MCF 10A (cell line): ENCODE data around the gene LIN37. TPM values are rescaled to one million over a fixed set of nuclear protein-coding genes. Genes with fewer than 3 reads are reported as not detected.

Experiments
- BruUV-seq: library from RNA; stranded (reverse); fragments of 400-500 nt; replicated peaks from 2 replicates; lab custom pipeline; 2021; lab: Mats Ljungman, UMichigan
- CTCF ChIA-PET: fragments of 300-600 bp; sonication (Branson Sonifier 250); formaldehyde crosslinking; extraction: SDS; loops from one replicate; lab custom pipeline; 2021; ENCODE audit warnings: antibody characterized with exemption, inconsistent platforms; lab: Yijun Ruan, JAX
- POLR2A ChIA-PET: fragments of 300-600, 350-650 bp; sonication (Branson Sonifier 250); formaldehyde crosslinking; extraction: SDS; loops from one replicate; lab custom pipeline; 2020; ENCODE audit warnings: antibody characterized with exemption, inconsistent platforms; lab: Yijun Ruan, JAX
- DNase-seq: peaks from one replicate; pipeline ENCODE4 v3.0.0-alpha.2; 2018; ENCODE audit not compliant: unreplicated experiment
- H3K27ac Mint-ChIP-seq: one replicate; pipeline ENCODE4 v1.8.0; 2022; ENCODE audit warnings: mild to moderate bottlenecking, low read depth, mixed read lengths; ENCODE audit not compliant: unreplicated experiment
- H3K27me3 Mint-ChIP-seq: one replicate; pipeline ENCODE4 v1.8.0; 2022; ENCODE audit warnings: mixed read lengths; ENCODE audit not compliant: insufficient read depth, unreplicated experiment
- H3K36me3 Mint-ChIP-seq: one replicate; pipeline ENCODE4 v1.8.0; 2022; ENCODE audit warnings: mild to moderate bottlenecking, moderate library complexity, mixed read lengths; ENCODE audit not compliant: insufficient read depth, unreplicated experiment
- H3K4me1 Mint-ChIP-seq: one replicate; pipeline ENCODE4 v1.8.0; 2022; ENCODE audit warnings: mixed read lengths; ENCODE audit not compliant: insufficient read depth, unreplicated experiment
- H3K4me3 Mint-ChIP-seq: one replicate; pipeline ENCODE4 v1.8.0; 2022; ENCODE audit warnings: mild to moderate bottlenecking, moderate library complexity, mixed read lengths; ENCODE audit not compliant: unreplicated experiment
- H3K9me3 Mint-ChIP-seq: one replicate; pipeline ENCODE4 v1.8.0; 2022; ENCODE audit warnings: mixed read lengths; ENCODE audit not compliant: unreplicated experiment
- CTCF ChIP-seq: fragments of 200-600 bp; IDR thresholded peaks from one replicate; pipeline ENCODE4 v1.8.0; 2022; ENCODE audit warnings: antibody characterized with exemption, mild to moderate bottlenecking; ENCODE audit not compliant: unreplicated experiment
- intact Hi-C: fragments of 100-400 bp; cut with micrococcal nuclease; formaldehyde crosslinking; loops from 2 replicates; pipeline ENCODE4 v1.14.1; 2022
- total RNA-seq: library from RNA; stranded (reverse); gene quantifications from 2 replicates; pipeline ENCODE4 v1.2.3, GENCODE V29; 2022

Gene LIN37
- total RNA-seq, 1 experiment from 2014 or later: 19.6 TPM

DNA sequence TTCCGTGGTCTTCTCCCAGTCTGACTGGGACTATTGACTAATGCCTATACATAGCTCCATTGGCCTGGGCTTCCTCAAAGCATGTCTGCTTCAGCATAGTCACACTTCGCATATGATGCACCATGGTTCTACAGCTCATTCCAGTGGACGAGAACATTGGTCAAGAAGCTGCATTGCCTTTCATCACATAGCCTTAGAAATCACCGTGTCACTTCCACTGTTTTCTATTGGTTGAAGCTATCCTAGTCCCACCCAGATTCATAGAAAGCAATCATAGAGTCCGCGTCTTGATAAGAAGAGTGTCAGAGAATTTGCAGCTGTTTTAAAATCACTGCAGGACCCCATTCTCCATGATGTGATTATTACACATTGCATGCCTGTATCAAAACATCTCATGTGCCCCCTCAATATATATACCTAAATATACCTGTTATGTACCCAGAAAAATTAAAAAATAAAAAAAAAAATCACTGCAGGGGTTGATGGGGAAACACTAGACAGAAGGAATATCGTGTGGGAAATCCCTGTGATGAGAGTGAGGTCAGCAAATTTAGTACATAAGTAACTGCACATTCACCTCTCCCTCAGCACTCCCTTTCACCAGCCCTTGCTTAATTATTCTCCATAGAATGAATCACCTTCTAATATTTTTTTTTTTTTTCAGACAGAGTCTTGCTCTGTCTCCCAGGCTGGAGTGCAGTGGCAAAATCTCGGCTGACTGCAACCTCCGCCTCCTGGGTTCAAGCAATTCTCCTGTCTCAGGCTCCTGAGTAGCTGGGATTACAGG, 24.8 kb downstream of the LIN37 start:
- H3K4me3 Mint-ChIP-seq: no peak overlapping the region
- BruUV-seq: no TSS peak
- H3K4me1 Mint-ChIP-seq: peaks cover 17% of the 10 kb centered on the region
- H3K27ac Mint-ChIP-seq: no peak overlapping the region
- peaks cover 6% of the 10 kb centered on the region for H3K36me3 Mint-ChIP-seq
- intact Hi-C loops: loop anchor here (10.0 kb wide), 1 partner anchor 162 kb away; the partner anchor contains the start of gene LRFN3
- POLR2A ChIA-PET: interaction anchor here (0.8 kb wide), 1 partner anchor 25 kb away, joined by 3 read pairs; the partner anchor contains the start of gene LIN37
- no peak for TF ChIP-seq CTCF
- CTCF ChIA-PET: interaction anchor here (0.6 kb wide), 1 partner anchor 107 kb away, joined by 3 read pairs; no protein-coding TSS in a partner anchor
- no peaks in the 10 kb centered on the region for H3K27me3 Mint-ChIP-seq
- peak; percentile 45 for DNase-seq
- H3K9me3 Mint-ChIP-seq: no peaks in the 10 kb centered on the region

DNA sequence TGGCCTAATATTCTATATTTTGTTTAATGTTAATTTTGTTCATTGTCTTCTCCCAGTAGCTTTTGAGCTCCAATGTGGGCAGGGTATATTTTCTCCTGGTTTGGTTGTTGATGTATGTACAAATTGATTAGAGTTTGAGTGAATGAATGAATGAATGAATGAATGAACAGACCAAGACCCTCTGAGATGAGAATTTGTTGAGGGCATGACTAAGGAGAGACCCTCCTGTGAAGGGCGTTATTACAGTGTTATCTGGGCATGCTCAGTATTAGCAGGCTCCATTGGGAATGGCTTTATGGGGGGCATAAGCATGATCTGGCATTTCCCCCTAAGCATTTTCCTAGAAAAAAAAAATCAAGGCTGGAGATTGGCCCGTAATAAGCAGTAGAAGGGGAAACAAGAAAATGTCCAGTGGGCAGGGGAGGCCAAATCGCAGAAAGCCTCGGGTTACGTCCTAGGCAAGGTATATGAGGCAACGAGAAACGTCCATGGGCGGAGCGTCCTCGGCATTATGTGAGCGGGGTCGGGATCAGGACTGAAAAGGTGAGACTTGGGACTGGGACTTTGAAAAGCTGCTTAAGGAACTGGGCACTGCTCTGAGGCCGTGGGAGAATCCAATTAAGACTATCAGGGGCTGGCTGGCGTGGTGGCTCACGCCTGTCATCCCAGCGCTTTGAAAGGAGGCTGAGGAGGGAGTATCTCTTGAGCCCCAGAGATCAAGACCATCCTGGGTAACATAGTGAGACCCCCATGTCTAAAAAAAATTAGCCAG, 26.1 kb downstream of the LIN37 start:
- no TSS peak for BruUV-seq
- Mint-ChIP-seq H3K27ac (no peak overlapping the region), H3K4me3 (peak overlapping the region; percentile 79), H3K36me3 (peaks cover 6% of the 10 kb centered on the region), H3K27me3 (no peaks in the 10 kb centered on the region), H3K9me3 (no peaks in the 10 kb centered on the region), H3K4me1 (peaks cover 17% of the 10 kb centered on the region)
- TF ChIP-seq CTCF: no peak
- POLR2A ChIA-PET: interaction anchor here (0.9 to 1.5 kb wide), 2 partner anchors 26 to 34 kb away, joined by 3 to 7 read pairs; partner anchors contain the start of gene LIN37
- no peak for DNase-seq
- intact Hi-C loops: loop anchor here (10.0 kb wide), 1 partner anchor 160 kb away; the partner anchor contains the start of gene LRFN3
- CTCF ChIA-PET: no interaction called here

DNA sequence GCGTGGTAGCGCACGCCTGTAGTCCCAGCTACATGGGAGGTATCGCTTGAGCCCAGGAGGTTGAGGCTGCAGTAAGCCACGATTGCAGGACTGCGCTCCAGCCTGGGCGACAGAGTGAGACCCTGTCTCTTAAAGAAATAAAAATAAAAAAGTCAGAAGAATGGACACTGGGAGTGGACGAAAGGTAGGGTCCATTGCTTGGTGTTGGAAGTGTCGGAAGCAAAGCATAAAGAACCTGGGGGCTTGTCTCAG, 26.6 kb downstream of the LIN37 start:
- H3K27ac Mint-ChIP-seq: no peak overlapping the region
- H3K36me3 Mint-ChIP-seq: peaks cover 6% of the 10 kb centered on the region
- intact Hi-C loops: loop anchor here (10.0 kb wide), 1 partner anchor 160 kb away; the partner anchor contains the start of gene LRFN3
- BruUV-seq: no TSS peak
- TF ChIP-seq CTCF: no peak
- H3K27me3 Mint-ChIP-seq: no peaks in the 10 kb centered on the region
- POLR2A ChIA-PET: interaction anchor here (1.5 kb wide), 1 partner anchor 27 kb away, joined by 7 read pairs; the partner anchor contains the start of gene LIN37
- no peak for DNase-seq
- H3K4me1 Mint-ChIP-seq: peaks cover 17% of the 10 kb centered on the region
- H3K4me3 Mint-ChIP-seq: peak overlapping the region; percentile 79
- CTCF ChIA-PET: no interaction called here
- no peaks in the 10 kb centered on the region for H3K9me3 Mint-ChIP-seq
